Measurements from ENCODE around the gene TIAM1. TPM values are rescaled to one million over a fixed set of nuclear protein-coding genes. Genes with fewer than 3 reads are reported as not detected.
A peak's percentile ranks its signal among the peaks of the same experiment; 100 is the strongest.
"Not testable (repeated sequence)": the region's sequence is repeated elsewhere in the genome, so short reads cannot be mapped to it uniquely, and the experiment has no call there.

The TIAM1 gene
- total RNA-seq, 1 donor from 2014 or later: 35.4 TPM

DNA sequence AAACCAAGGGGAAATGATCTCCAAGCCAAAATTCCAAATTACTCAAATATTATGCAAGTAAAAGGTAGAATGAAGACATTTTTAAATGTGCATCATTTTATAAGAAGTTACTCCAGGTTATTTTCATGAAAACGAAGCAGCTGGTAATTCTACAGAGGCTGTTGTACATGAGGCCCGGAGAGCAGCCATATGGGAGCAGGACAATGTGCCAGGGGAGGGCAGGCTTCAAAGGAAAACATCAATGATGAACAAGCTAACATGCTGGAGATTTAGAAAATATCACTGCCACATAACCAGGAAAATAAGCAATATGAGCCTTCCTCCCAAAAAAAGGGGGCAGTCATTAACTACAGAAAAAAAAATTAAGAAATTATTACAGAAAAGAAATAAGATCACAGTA lies 109.1 kb downstream of the TIAM1 start:
- TF ChIP-seq CTCF (IDR thresholded peaks at IDR 0.05; ENCODE audit: unreplicated experiment): no peak
- peaks cover 25% of the 10 kb centered on the region for H3K36me3 Mint-ChIP-seq (ENCODE audit: insufficient read depth)
- H3K4me3 Mint-ChIP-seq (ENCODE audit: low read depth): no peak overlapping the region
- no peaks in the 10 kb centered on the region for H3K27me3 Mint-ChIP-seq
- H3K9me3 Mint-ChIP-seq (ENCODE audit: low read depth): peaks cover 14% of the 10 kb centered on the region
- DNase-seq (ENCODE audit: low spot score, unreplicated experiment): no peak
- peaks cover 2% of the 10 kb centered on the region for H3K4me1 Mint-ChIP-seq (ENCODE audit: low read depth)
- H3K27ac Mint-ChIP-seq: no peak overlapping the region

DNA sequence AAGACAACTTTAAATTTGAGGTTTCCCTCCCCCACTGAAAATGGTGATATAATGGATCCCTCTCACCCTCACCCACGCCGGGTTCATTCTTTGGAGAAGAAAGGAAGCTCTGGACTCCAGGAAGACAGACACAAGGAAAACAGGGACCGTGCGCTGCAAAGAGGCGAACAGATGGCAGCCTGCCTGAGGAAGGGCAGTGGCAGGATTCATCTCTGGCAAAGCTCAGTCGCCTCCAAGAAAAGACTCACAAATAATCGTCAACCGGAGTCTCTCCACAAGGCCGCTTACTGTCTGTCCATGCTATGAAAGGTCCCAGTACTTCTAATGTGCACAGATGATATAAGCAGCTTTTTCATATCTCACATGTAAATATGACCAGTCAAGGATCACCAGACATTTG lies 110.3 kb downstream of the TIAM1 start:
- DNase-seq (ENCODE audit: low spot score, unreplicated experiment): no peak
- Mint-ChIP-seq H3K27ac (no peak overlapping the region), H3K4me3 (ENCODE audit: low read depth) (no peak overlapping the region), H3K9me3 (ENCODE audit: low read depth) (peaks cover 14% of the 10 kb centered on the region), H3K36me3 (ENCODE audit: insufficient read depth) (peaks cover 21% of the 10 kb centered on the region), H3K4me1 (ENCODE audit: low read depth) (peaks cover 2% of the 10 kb centered on the region), H3K27me3 (no peaks in the 10 kb centered on the region)
- TF ChIP-seq CTCF (IDR thresholded peaks at IDR 0.05; ENCODE audit: unreplicated experiment): no peak

GRCh38 chr21:31232344-31232743 lies 111.7 kb downstream of the TIAM1 start:
- Mint-ChIP-seq H3K9me3 (ENCODE audit: low read depth) (peaks cover 14% of the 10 kb centered on the region), H3K27me3 (no peaks in the 10 kb centered on the region), H3K4me3 (ENCODE audit: low read depth) (no peak overlapping the region), H3K27ac (peak overlapping the region; percentile 7), H3K4me1 (ENCODE audit: low read depth) (peaks cover 2% of the 10 kb centered on the region), H3K36me3 (ENCODE audit: insufficient read depth) (peaks cover 22% of the 10 kb centered on the region)
- no peak for TF ChIP-seq CTCF (IDR thresholded peaks at IDR 0.05; ENCODE audit: unreplicated experiment)
- DNase-seq (ENCODE audit: low spot score, unreplicated experiment): no peak

DNA sequence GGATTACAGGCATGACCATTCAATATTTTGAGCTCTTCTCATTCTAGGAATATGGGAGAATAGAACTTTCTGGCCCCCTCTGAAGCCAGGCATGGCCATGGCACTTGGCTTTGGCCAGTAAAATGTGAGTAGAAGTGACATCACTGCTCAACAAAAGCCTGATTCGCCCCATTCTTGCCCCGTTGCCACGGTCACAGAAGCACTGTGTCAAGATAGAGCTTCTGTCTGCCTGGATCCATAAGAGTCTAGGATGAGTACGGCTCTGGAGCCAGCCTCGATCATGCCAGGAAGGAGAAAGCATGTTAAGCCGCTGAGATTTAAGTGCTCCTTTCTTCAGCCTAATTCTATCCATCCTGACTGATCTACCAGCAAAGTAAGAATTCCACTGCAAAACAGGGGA lies 113.1 kb downstream of the TIAM1 start:
- Mint-ChIP-seq H3K4me1 (ENCODE audit: low read depth) (peaks cover 3% of the 10 kb centered on the region), H3K27ac (no peak overlapping the region), H3K27me3 (no peaks in the 10 kb centered on the region), H3K9me3 (ENCODE audit: low read depth) (peaks cover 8% of the 10 kb centered on the region), H3K4me3 (ENCODE audit: low read depth) (no peak overlapping the region), H3K36me3 (ENCODE audit: insufficient read depth) (peaks cover 21% of the 10 kb centered on the region)
- TF ChIP-seq CTCF (IDR thresholded peaks at IDR 0.05; ENCODE audit: unreplicated experiment): no peak
- DNase-seq (ENCODE audit: low spot score, unreplicated experiment): no peak

- H3K27ac Mint-ChIP-seq: not testable (repeated sequence)
- peaks cover 17% of the 10 kb centered on the region for H3K36me3 Mint-ChIP-seq (ENCODE audit: insufficient read depth)
Observed at GRCh38 chr21:31228723-31229122, 115.3 kb downstream of the TIAM1 start.

DNA sequence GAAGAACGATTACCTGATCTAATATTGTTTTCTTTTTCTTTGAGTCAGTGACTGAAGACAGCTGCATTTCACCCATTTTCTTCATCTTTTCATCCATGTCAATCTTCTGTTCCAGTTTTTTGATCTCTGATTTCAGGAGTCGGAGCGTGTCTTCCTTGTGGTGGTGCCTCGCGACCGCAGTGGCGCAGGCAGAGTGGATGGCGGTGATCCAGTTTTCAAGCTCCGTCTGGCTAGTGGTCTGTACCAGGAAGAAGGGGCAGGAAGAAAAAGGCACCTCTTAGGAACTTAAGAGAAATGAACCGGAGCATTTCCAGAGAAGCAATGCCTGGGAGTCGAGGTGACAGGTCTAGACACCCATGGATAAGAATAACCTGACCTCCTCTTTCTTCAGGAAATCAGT lies 118.3 kb downstream of the TIAM1 start:
- Mint-ChIP-seq H3K9me3 (ENCODE audit: low read depth) (no peaks in the 10 kb centered on the region), H3K4me3 (ENCODE audit: low read depth) (no peak overlapping the region), H3K4me1 (ENCODE audit: low read depth) (peaks cover 7% of the 10 kb centered on the region), H3K27me3 (no peaks in the 10 kb centered on the region), H3K27ac (no peak overlapping the region), H3K36me3 (ENCODE audit: insufficient read depth) (peaks cover 18% of the 10 kb centered on the region)
- DNase-seq (ENCODE audit: low spot score, unreplicated experiment): no peak
- no peak for TF ChIP-seq CTCF (IDR thresholded peaks at IDR 0.05; ENCODE audit: unreplicated experiment)

More at GRCh38 chr21:31228723-31229122, 115.3 kb downstream of the TIAM1 start:
- not testable (repeated sequence) for DNase-seq (ENCODE audit: low spot score, unreplicated experiment); H3K4me3 Mint-ChIP-seq (ENCODE audit: low read depth); H3K4me1 Mint-ChIP-seq (ENCODE audit: low read depth); H3K27me3 Mint-ChIP-seq; H3K9me3 Mint-ChIP-seq (ENCODE audit: low read depth)

All from progenitor cell of endocrine pancreas (in vitro differentiated cells).